Liver (tissue), 9 donors: ENCODE measurements around the gene RAET1E. TPM values are rescaled to one million over a fixed set of nuclear protein-coding genes. Genes with fewer than 3 reads are reported as not detected.

Experiments used
- DNase-seq: peaks from one replicate; pipeline ENCODE4 v3.0.0-alpha.2; 2017; ENCODE audit warnings: low spot score
- H3K27ac ChIP-seq, 2 donors: one replicate each; pipeline ENCODE4 v1.7.0; 2013; ENCODE audit warnings: inconsistent platforms in 2 of 2, low read length in 2 of 2, control low read depth in 1 of 2, low read depth in 1 of 2, mild to moderate bottlenecking in 1 of 2
- H3K27me3 ChIP-seq, 4 donors: one replicate each; pipeline versions ENCODE4 v1.6.1 to v1.7.0; 2013; ENCODE audit warnings: low read length in 3 of 4, inconsistent platforms in 1 of 4, mild to moderate bottlenecking in 1 of 4, moderate library complexity in 1 of 4; ENCODE audit not compliant: control insufficient read depth in 4 of 4, insufficient read depth in 4 of 4
- H3K36me3 ChIP-seq, 4 donors: one replicate each; pipeline versions ENCODE4 v1.6.1 to v1.7.0; 2013; ENCODE audit warnings: low read length in 3 of 4, mild to moderate bottlenecking in 3 of 4, low read depth in 1 of 4, moderate library complexity in 1 of 4; ENCODE audit not compliant: control insufficient read depth in 4 of 4, insufficient read depth in 3 of 4
- H3K4me1 ChIP-seq, 4 donors: one replicate each; pipeline versions ENCODE4 v1.6.1 to v1.7.0; 2013; ENCODE audit warnings: low read length in 3 of 4, mild to moderate bottlenecking in 3 of 4, moderate library complexity in 1 of 4; ENCODE audit not compliant: control insufficient read depth in 4 of 4, insufficient read depth in 4 of 4
- H3K4me3 ChIP-seq, 3 donors: one replicate each; pipeline versions ENCODE4 v1.6.1 to v1.7.0; 2013; ENCODE audit warnings: low read length in 3 of 3, control low read depth in 1 of 3, low read depth in 1 of 3, mild to moderate bottlenecking in 1 of 3
- H3K9ac ChIP-seq, 2 donors: one replicate each; pipeline ENCODE4 v1.7.0; 2013; ENCODE audit warnings: low read length in 2 of 2, mild to moderate bottlenecking in 2 of 2, moderate library complexity in 2 of 2, control low read depth in 1 of 2, low read depth in 1 of 2
- H3K9me3 ChIP-seq, 4 donors: one replicate each; pipeline versions ENCODE4 v1.6.1 to v1.7.0; 2013; ENCODE audit warnings: low read length in 3 of 4; ENCODE audit not compliant: control insufficient read depth in 4 of 4
- ATF3 ChIP-seq: IDR thresholded peaks from 2 replicates; pipeline ENCODE4 v1.6.1; 2016; ENCODE audit warnings: antibody characterized with exemption
- CTCF ChIP-seq: fragments of 150-350 bp; IDR thresholded peaks from 2 replicates; pipeline ENCODE4 v1.5.1; 2017; ENCODE audit warnings: improper control_type of control experiment, low read depth, low read length; ENCODE audit not compliant: missing input control
- EGR1 ChIP-seq, 2 donors: IDR thresholded peaks; 2 replicates each; pipeline ENCODE4 v1.6.1; 2016 to 2018; ENCODE audit warnings: antibody characterized with exemption in 2 of 2, low read depth in 2 of 2
- FOXA1 ChIP-seq: IDR thresholded peaks from 2 replicates; pipeline ENCODE4 v1.6.1; 2016; ENCODE audit warnings: antibody characterized with exemption
- FOXA2 ChIP-seq: IDR thresholded peaks from 2 replicates; pipeline ENCODE4 v1.6.1; 2016; ENCODE audit warnings: antibody characterized with exemption
- GABPA ChIP-seq, 2 donors: IDR thresholded peaks in 1 of 2; conservative IDR thresholded peaks in 1 of 2; 2 replicates each; pipeline ENCODE4 v1.6.1; 2016; ENCODE audit warnings: antibody characterized with exemption in 2 of 2, mild to moderate bottlenecking in 1 of 2, moderate library complexity in 1 of 2
- HNF4A ChIP-seq, 2 donors: conservative IDR thresholded peaks; 2 replicates each; pipeline ENCODE4 v1.6.1; 2016; ENCODE audit warnings: antibody characterized with exemption in 2 of 2, mild to moderate bottlenecking in 2 of 2
- HNF4G ChIP-seq: IDR thresholded peaks from 2 replicates; pipeline ENCODE4 v1.6.1; 2016; ENCODE audit warnings: antibody characterized with exemption
- JUND ChIP-seq, 2 donors: IDR thresholded peaks; 2 replicates each; pipeline ENCODE4 v1.6.1; 2016; ENCODE audit warnings: antibody characterized with exemption in 2 of 2
- RAD21 ChIP-seq, 2 donors: IDR thresholded peaks; 2 replicates each; pipeline ENCODE4 v1.6.1; 2016; ENCODE audit warnings: antibody characterized with exemption in 2 of 2, mild to moderate bottlenecking in 2 of 2
- REST ChIP-seq: IDR thresholded peaks from 2 replicates; pipeline ENCODE4 v1.6.1; 2016; ENCODE audit warnings: antibody characterized with exemption, mild to moderate bottlenecking
- SP1 ChIP-seq: IDR thresholded peaks from 2 replicates; pipeline ENCODE4 v1.6.1; 2018; ENCODE audit warnings: antibody characterized with exemption, mild to moderate bottlenecking
- TAF1 ChIP-seq: conservative IDR thresholded peaks from 2 replicates; pipeline ENCODE4 v1.6.1; 2016; ENCODE audit warnings: antibody characterized with exemption, mild to moderate bottlenecking
- YY1 ChIP-seq: IDR thresholded peaks from 2 replicates; pipeline ENCODE4 v1.6.1; 2016; ENCODE audit warnings: antibody characterized with exemption, mild to moderate bottlenecking
- ZBTB33 ChIP-seq: IDR thresholded peaks from 2 replicates; pipeline ENCODE4 v1.6.1; 2016; ENCODE audit warnings: antibody characterized with exemption
- WGBS: extraction: QIAGEN DNeasy Blood & Tissue Kit; methylation state at CpG from one replicate; pipeline ENCODE4 v1.1.7; 2013; 5-methylcytosine and 5-hydroxymethylcytosine counted together
- polyA plus RNA-seq, 2 donors: library from polyadenylated mRNA; stranded (reverse) in 1 of 2; unstranded in 1 of 2; fragments of 200-250 nt in 1 of 2; fragments of >200 nt in 1 of 2; fragmentation: Nextera tagmentation in 1 of 2; extraction: Ambion mirVana in 1 of 2; gene quantifications; one replicate each; pipeline versions ENCODE4 v1.2.1 to v1.2.3, GENCODE V29; 2013 to 2015
- total RNA-seq, 2 donors: library from RNA; depleted of rRNA; stranded (reverse); fragments of >200 nt; gene quantifications; one replicate each; pipeline ENCODE4 v1.2.3, GENCODE V29; 2014
- donor health status: healthy.
- donor health status: healthy.
- donor health status: healthy.
- donor health status: healthy.
- donor health status: healthy.

The RAET1E gene
- total and polyA plus RNA-seq, 4 donors: not detected

- no peak for DNase-seq
- WGBS: 90% methylated on average over 6 of the region's 6 CpGs
- no peak overlapping the region for H3K4me3 ChIP-seq
Measured at GRCh38 chr6:149899486-149899885, 1.6 kb upstream of the RAET1E start.

More at GRCh38 chr6:149899486-149899885, 1.6 kb upstream of the RAET1E start:
- no peak overlapping the region for H3K27ac ChIP-seq
- no peaks in the 10 kb centered on the region for H3K27me3 ChIP-seq
- H3K9ac ChIP-seq: no peak overlapping the region
- H3K36me3 ChIP-seq: no peaks in the 10 kb centered on the region
- no peaks in the 10 kb centered on the region for H3K9me3 ChIP-seq
- TF ChIP-seq REST (no peak), FOXA1 (no peak), HNF4G (no peak), ZBTB33 (no peak), JUND (IDR thresholded peaks at IDR 0.05) (no peak), TAF1 (no peak), EGR1 (IDR thresholded peaks at IDR 0.05; ENCODE audit: low read depth in 2 of 2) (no peak), SP1 (no peak), CTCF (no peak), RAD21 (IDR thresholded peaks at IDR 0.05) (no peak), GABPA (IDR thresholded peaks at IDR 0.05 in 1 of 2, conservative IDR thresholded peaks at IDR 0.05 in 1 of 2) (no peak), ATF3 (no peak), YY1 (no peak), FOXA2 (no peak), HNF4A (conservative IDR thresholded peaks at IDR 0.05) (no peak)
- peaks cover 3 to 11% (median 7%) of the 10 kb centered on the region in 4 donors for H3K4me1 ChIP-seq
